NCI-H2227 treated with DMSO at 0.1 percent for 48 hours (cell line): ENCODE results near the gene TPPP.

Source experiments
- DNase-seq: peaks from one replicate; lab custom pipeline; 2025; lab: John Stamatoyannopoulos, UW

TPPP gene

GRCh38 chr5:677131-678101, 15.7 kb downstream of the TPPP start:
- no peak for DNase-seq

- DNase-seq, result no peak
Measured at GRCh38 chr5:676699-677076, 16.5 kb downstream of the TPPP start.

DNA sequence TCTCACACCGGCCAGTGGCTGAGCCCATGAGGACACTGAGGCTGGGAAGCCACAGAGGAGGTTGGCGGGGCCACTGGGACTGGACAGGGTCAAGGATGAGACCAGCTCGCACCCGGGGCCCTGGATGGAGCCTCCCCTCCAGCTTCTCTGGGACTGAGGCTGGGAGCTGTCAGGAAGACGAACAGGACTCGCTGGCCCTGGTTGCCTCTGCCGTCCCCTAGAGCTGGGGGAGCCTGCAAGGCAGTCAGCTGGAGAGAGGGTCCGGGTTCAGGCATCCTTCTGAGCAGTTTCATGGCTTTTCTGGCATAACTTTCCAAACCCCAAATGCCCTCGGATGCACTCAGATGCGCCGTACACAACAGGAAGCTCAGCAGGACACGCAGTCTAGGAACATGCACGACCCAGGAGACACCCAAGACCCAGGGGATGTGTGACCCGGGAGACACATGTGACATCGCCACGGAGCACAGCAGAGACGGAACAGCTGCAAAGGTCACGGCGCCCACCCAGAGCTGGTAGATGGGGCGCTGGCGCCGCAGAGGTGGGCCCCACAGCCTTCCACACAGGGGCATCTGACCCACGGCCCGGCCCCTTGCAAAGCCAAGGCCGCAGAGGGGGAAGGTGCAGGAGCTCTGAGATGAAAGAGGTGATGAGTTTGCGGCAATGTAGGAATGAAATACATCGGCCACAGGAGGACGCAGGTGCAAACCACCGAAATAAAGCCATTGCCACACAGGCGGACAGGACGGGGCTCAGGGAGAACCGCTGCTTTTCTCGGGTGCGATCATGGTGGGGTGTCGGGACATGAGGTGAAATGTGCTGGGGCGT, 17.1 kb downstream of the TPPP start:
- DNase-seq, result no peak

DNA sequence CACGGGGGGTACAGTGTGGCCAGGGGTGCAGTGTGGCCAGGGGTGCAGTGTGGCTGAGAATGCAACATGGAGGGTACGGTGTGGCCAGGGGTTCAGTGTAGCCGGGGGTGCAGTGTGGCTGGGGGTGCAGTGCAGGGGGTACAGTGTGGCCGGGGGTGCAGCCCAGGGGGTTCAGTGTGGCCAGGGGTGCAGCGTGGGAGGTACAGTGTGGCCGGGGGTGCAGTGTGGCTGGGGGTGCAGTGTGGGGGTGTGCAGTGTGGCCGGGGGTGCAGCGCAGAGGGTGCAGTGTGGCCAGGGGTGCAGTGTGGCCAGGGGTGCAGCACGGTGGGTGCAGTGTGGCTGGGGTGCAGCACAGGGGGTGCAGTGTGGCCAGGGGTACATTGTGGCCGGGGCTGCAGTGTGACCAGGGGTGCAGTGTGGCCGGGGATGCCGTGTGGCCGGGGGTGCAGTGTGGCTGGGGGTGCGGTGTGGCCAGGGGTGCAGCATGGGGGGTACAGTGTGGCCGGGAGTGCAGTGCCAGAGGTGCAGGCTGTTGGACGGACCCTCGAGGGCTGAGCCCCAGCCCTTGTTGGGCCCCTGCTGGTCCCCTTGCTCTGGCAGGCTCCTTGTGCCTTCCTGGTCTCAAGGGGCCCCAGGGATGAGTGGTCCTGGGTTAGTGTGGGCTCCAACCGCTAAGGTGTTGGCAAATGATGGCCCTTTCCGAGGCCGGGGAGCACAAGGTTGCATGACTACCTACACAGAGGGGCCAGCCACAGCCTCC, 17.9 kb downstream of the TPPP start:
- DNase-seq, result no peak

DNA sequence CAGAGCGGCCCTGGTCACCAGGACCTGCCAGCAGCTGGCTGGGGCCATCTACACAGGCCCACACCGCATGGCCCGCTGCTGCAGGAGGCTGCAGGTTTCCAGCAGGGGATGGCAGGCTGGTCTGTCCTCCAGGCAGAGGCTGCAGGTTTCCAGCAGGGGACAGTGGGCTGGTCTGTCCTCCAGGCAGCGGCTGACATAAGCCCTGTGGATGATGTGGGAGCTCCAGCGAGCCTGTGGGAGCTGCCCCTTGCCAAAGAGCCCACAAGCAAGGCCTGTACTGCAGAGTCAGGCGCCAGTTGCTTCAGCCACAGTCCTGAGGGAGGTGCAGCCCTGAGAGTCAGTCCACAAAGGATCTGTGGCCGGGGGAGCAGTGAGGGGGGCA, 18.5 kb downstream of the TPPP start:
- no peak for DNase-seq

- DNase-seq, result no peak
Measured at GRCh38 chr5:673831-674629, 19.1 kb downstream of the TPPP start.

DNA sequence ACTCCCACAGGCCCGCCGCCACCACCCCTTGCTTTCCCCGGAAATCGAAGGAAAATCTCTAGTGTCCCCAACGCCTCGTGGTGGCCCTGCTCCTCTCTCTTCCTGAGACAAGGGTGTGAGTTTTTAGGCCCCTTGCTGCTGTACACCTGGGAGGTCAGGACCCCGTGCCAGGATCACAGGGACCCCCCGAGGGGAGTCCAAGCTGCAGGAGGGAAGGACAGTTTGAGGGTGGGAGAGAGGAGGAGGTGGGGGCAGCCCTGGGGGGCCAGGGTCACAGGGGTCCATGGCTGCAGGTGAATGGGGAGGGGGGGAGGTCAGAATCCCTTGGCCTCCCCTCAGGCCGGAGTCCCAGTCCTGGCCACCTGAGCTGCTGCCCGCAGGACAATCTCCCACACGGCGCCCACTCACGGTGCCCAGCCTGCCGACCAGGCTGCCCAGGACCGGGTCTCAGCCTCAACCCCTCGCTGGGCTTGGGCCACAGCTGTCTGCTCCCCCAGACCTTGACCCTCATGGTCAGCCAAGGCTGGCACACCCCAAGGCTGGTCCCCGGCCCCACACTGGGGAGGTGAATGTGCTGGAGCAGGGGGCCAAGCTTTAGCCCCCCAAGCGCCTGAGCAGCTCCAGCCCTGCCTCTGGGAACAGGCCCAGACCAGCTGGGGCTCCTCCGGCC, 19.9 kb downstream of the TPPP start:
- DNase-seq, result no peak

- DNase-seq, result peak; percentile 96
Measured at GRCh38 chr5:672329-673160, 20.6 kb downstream of the TPPP start.

GRCh38 chr5:671459-672328, 21.5 kb downstream of the TPPP start:
- DNase-seq, result peak; percentile 55

DNA sequence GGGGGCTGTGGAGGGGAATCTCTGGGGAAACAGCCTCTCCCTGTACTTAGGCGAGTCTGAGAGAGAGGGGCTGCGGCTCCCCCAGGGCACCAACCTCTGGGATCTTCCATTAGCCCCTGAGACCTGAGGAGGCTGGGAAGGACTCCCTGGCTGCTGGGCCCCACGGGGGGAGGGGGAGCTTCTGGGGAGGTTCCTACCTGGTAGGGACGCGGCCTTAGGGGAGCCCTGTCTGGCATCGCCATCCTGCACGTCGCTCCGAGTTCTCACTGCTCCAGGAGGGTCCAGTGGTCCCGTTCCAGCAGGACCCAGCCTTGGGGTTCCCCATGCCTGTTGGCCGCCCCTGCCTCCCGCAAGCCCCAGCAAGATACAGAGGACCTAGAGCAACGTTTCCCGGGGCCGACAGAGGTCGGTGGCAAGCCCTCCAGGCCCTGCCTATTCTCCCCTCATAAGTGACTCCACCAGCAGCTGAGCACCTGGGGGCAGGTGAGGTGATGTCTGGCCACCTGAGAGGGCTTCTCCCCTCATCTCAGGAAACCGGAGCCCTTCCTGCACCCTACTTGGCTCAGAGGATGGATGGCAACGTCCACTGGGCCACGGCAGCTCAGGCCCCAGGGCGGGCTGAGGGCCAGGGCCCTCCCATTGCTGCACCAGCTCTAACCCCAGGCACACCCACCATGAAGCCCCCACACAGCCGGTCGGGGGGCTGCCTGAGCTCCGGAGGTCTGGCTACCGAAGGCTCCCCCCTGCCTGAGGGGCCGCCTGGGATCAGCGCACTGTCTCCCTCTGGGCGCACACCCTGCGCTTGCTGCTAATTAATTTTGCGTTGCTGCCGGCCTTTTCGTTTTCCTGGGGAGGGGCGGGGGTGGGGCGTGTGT, 22.5 kb downstream of the TPPP start:
- DNase-seq, result no peak

GRCh38 chr5:669842-670395, 23.2 kb downstream of the TPPP start:
- no peak for DNase-seq

- no peak for DNase-seq
Measured at GRCh38 chr5:669111-669841, 23.9 kb downstream of the TPPP start.

DNA sequence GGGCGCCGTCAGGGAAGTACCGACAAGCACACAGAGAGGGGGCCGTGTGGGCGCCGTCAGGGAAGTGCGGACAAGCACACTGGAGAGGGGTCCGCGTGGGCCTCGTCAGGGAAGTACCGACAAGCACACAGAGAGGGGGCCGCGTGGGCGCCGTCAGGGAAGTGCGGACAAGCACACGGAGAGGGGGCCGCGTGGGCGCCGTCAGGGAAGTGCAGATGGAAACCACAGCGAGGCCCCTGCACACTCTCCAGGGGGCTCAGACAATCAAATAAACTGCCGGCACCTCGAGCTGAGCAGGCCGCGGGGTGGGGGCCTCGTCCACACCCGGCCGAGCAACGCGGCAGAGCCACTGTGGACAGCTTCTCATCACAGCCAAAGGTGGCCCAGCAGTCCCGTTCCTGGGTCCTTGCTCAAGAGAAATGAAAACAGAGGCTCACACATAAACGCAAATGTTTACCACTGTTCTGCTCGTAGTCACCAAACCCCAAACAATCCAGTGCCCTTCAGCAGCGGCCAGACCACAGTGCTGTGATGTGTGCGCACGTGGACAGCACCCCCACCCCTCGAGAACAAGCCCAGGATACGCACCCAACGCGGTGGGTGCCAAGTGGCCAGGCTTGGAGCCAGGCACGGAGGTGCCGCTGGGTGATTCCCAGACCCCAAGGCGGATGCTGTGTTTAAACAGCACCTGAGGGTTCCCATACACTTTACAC, 24.7 kb downstream of the TPPP start:
- no peak for DNase-seq

GRCh38 chr5:666816-667498, 26.2 kb downstream of the TPPP start:
- no peak for DNase-seq

DNA sequence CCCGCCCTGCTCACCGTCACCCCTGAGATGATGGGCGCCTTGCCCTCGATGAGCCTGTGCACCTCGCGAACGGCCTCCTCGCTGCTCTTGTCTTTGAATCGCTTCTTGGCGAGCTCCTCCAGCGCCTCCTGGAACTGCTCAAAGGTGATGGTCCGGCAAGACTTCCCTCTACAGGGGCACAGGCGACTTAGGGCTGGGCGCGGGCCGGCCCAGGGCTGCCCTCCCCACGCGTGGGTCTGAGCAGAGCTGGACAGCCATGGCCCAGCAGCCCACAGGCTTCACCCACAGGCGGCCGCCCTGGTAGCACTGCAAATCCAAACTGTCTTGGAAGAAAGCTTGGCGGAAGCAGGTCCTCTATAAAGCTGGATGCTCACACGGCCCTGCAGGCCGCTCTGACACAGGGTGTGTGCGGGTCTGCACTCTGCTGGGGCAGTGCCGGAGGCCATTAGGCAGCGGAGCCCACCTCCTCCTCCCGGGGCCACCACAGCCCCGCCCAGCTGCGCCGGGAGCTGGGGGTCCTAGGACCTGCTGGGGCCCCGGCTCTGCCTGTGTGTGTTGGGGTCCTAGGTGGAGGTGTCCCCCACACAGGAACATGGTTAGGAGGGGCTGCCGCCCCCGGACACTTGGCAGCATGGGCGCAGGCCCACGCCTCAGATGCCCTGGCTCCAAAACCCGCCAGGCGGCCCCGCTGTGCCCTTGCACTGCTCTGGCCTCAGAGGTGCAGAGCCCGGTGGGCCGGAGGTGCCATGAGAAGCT, 27.0 kb downstream of the TPPP start:
- DNase-seq, result no peak
